Kidney epithelial cell (primary cell): ENCODE data around the gene SYNPR. TPM values are rescaled to one million over a fixed set of nuclear protein-coding genes. Genes with fewer than 3 reads are reported as not detected.

ENCODE experiments used
- DNase-seq: peaks from one replicate; pipeline ENCODE4 v3.0.0-alpha.2; 2010; ENCODE audit warnings: low read depth
- H3K27me3 ChIP-seq: 2 replicates; pipeline ENCODE4 v1.6.0; 2011; ENCODE audit warnings: low read length; ENCODE audit not compliant: control insufficient read depth, insufficient read depth
- H3K36me3 ChIP-seq: 2 replicates; pipeline ENCODE4 v1.5.1; 2011; ENCODE audit warnings: low read length; ENCODE audit not compliant: control insufficient read depth, insufficient read depth
- H3K4me3 ChIP-seq: 2 replicates; pipeline ENCODE4 v1.5.1; 2011; ENCODE audit warnings: low read depth, mild to moderate bottlenecking, control low read depth, low read length
- CTCF ChIP-seq: IDR thresholded peaks from 2 replicates; pipeline ENCODE4 v1.5.1; 2011; ENCODE audit warnings: mild to moderate bottlenecking, moderate library complexity, low read length, control low read depth, inconsistent platforms; ENCODE audit not compliant: insufficient read depth, poor library complexity, severe bottlenecking
- total RNA-seq: library from RNA; depleted of rRNA; stranded (reverse); fragments of >200 nt; gene quantifications from 2 replicates; pipeline ENCODE4 v1.2.3, GENCODE V29; 2015

The SYNPR gene
- total RNA-seq, 1 donor from 2014 or later: not detected

GRCh38 chr3:63413523-63413922 is 135.4 kb downstream of the SYNPR start:
- DNase-seq: no peak
- Histone ChIP-seq H3K4me3 (no peak overlapping the region), H3K27me3 (no peaks in the 10 kb centered on the region), H3K36me3 (no peaks in the 10 kb centered on the region)
- TF ChIP-seq CTCF: no peak

GRCh38 chr3:63414607-63415006 is 136.5 kb downstream of the SYNPR start:
- TF ChIP-seq CTCF: no peak
- no peak overlapping the region for H3K4me3 ChIP-seq
- no peaks in the 10 kb centered on the region for H3K36me3 ChIP-seq
- DNase-seq: no peak
- no peaks in the 10 kb centered on the region for H3K27me3 ChIP-seq

GRCh38 chr3:63429905-63430304 is 151.8 kb downstream of the SYNPR start:
- DNase-seq: no peak
- no peaks in the 10 kb centered on the region for H3K36me3 ChIP-seq
- no peak for TF ChIP-seq CTCF
- H3K4me3 ChIP-seq: no peak overlapping the region
- no peaks in the 10 kb centered on the region for H3K27me3 ChIP-seq

GRCh38 chr3:63430875-63431274 is 152.8 kb downstream of the SYNPR start:
- Histone ChIP-seq H3K4me3 (no peak overlapping the region), H3K36me3 (no peaks in the 10 kb centered on the region), H3K27me3 (no peaks in the 10 kb centered on the region)
- no peak for TF ChIP-seq CTCF
- DNase-seq: no peak

GRCh38 chr3:63437858-63438257 is 159.8 kb downstream of the SYNPR start:
- Histone ChIP-seq H3K36me3 (no peaks in the 10 kb centered on the region), H3K4me3 (no peak overlapping the region), H3K27me3 (peaks cover 3% of the 10 kb centered on the region)
- no peak for TF ChIP-seq CTCF
- no peak for DNase-seq

GRCh38 chr3:63438826-63439371 is 160.8 kb downstream of the SYNPR start:
- TF ChIP-seq CTCF: no peak
- H3K4me3 ChIP-seq: no peak overlapping the region
- H3K27me3 ChIP-seq: peaks cover 3% of the 10 kb centered on the region
- no peak for DNase-seq
- H3K36me3 ChIP-seq: no peaks in the 10 kb centered on the region
